Thoracic aorta (tissue), 2 donors: ENCODE measurements around the gene PPP3CA. TPM values are rescaled to one million over a fixed set of nuclear protein-coding genes. Genes with fewer than 3 reads are reported as not detected.

ENCODE experiments used
- ATAC-seq: fragments of 150-250 bp; one replicate; pipeline ENCODE4 v1.8.0; 2017; ENCODE audit warnings: low read depth; ENCODE audit not compliant: insufficient number of reproducible peaks, low FRiP score
- DNase-seq: peaks from one replicate; pipeline ENCODE4 v3.0.0-alpha.2; 2020; ENCODE audit warnings: low spot score
- H3K27ac ChIP-seq, 2 donors: fragments of 200-600 bp; sonication (generic); 1 replicate in 1 of 2; 2 replicates in 1 of 2; pipeline ENCODE4 v1.5.1; 2016; ENCODE audit warnings: mild to moderate bottlenecking in 2 of 2, moderate library complexity in 2 of 2
- H3K27me3 ChIP-seq: fragments of 200-600 bp; sonication (generic); replicated peaks from 2 replicates; pipeline ENCODE4 v1.6.0; 2016; ENCODE audit warnings: mild to moderate bottlenecking; ENCODE audit not compliant: insufficient read depth
- H3K36me3 ChIP-seq: fragments of 200-600 bp; sonication (generic); one replicate; pipeline ENCODE4 v1.5.1; 2016
- H3K4me1 ChIP-seq, 2 donors: fragments of 200-600 bp; sonication (generic); 1 replicate in 1 of 2; 2 replicates in 1 of 2; pipeline versions ENCODE4 v1.5.1 to v1.6.0; 2016; ENCODE audit warnings: low read depth in 2 of 2, mild to moderate bottlenecking in 1 of 2; ENCODE audit not compliant: control insufficient read depth in 1 of 2
- H3K4me3 ChIP-seq: fragments of 200-600 bp; sonication (generic); 2 replicates; pipeline ENCODE4 v1.5.1; 2016; ENCODE audit warnings: mild to moderate bottlenecking
- H3K9me3 ChIP-seq: fragments of 200-600 bp; sonication (generic); 2 replicates; pipeline ENCODE4 v1.5.1; 2016
- CTCF ChIP-seq: fragments of 200-600 bp; sonication (generic); IDR thresholded peaks from one replicate; pipeline ENCODE4 v1.5.1; 2019; ENCODE audit warnings: antibody characterized with exemption
- total RNA-seq, 2 donors: library from RNA; depleted of rRNA; stranded (reverse); fragments of >200 nt; gene quantifications; one replicate each; pipeline versions ENCODE4 v1.1.0 to v1.2.3, GENCODE V29; 2016

PPP3CA gene
- total RNA-seq, 2 donors from 2014 or later: 21.9 to 43.2 TPM

GRCh38 chr4:101068115-101068514 lies 279.2 kb downstream of the PPP3CA start:
- H3K27ac ChIP-seq: no peak overlapping the region
- peaks cover 0 to 11% of the 10 kb centered on the region in 2 donors for H3K4me1 ChIP-seq
- no peaks in the 10 kb centered on the region for H3K36me3 ChIP-seq
- no peaks in the 10 kb centered on the region for H3K27me3 ChIP-seq
- H3K9me3 ChIP-seq: no peaks in the 10 kb centered on the region
- no peak overlapping the region for H3K4me3 ChIP-seq
- no peak for DNase-seq
- no peak for TF ChIP-seq CTCF
- ATAC-seq: no peak

- no peaks in the 10 kb centered on the region for H3K9me3 ChIP-seq
Measured at GRCh38 chr4:101067383-101067782, 279.9 kb downstream of the PPP3CA start.

GRCh38 chr4:101066626-101067170 lies 280.6 kb downstream of the PPP3CA start:
- DNase-seq (no peak), ATAC-seq (no peak)
- Histone ChIP-seq H3K27ac (no peak overlapping the region), H3K9me3 (no peaks in the 10 kb centered on the region), H3K36me3 (no peaks in the 10 kb centered on the region), H3K27me3 (no peaks in the 10 kb centered on the region), H3K4me1 (peaks cover 0 to 6% of the 10 kb centered on the region in 2 donors), H3K4me3 (no peak overlapping the region)
- TF ChIP-seq CTCF: no peak

More at GRCh38 chr4:101067383-101067782, 279.9 kb downstream of the PPP3CA start:
- H3K27me3 ChIP-seq: no peaks in the 10 kb centered on the region
- ATAC-seq (no peak), DNase-seq (no peak)
- peaks cover 0 to 9% of the 10 kb centered on the region in 2 donors for H3K4me1 ChIP-seq
- H3K36me3 ChIP-seq: no peaks in the 10 kb centered on the region
- H3K27ac ChIP-seq: no peak overlapping the region
- H3K4me3 ChIP-seq: no peak overlapping the region
- no peak for TF ChIP-seq CTCF

- Histone ChIP-seq H3K36me3 (no peaks in the 10 kb centered on the region), H3K9me3 (no peaks in the 10 kb centered on the region), H3K27me3 (no peaks in the 10 kb centered on the region), H3K27ac (no peak overlapping the region), H3K4me1 (peaks cover 0 to 6% of the 10 kb centered on the region in 2 donors), H3K4me3 (no peak overlapping the region)
- ATAC-seq (no peak), DNase-seq (no peak)
- TF ChIP-seq CTCF: no peak
Measured at GRCh38 chr4:101065935-101066485, 281.3 kb downstream of the PPP3CA start.

GRCh38 chr4:101065346-101065745 lies 282.0 kb downstream of the PPP3CA start:
- no peaks in the 10 kb centered on the region for H3K36me3 ChIP-seq
- DNase-seq (no peak), ATAC-seq (no peak)
- TF ChIP-seq CTCF: no peak
- H3K27me3 ChIP-seq: no peaks in the 10 kb centered on the region
- no peak overlapping the region for H3K27ac ChIP-seq
- H3K9me3 ChIP-seq: no peaks in the 10 kb centered on the region
- no peak overlapping the region for H3K4me3 ChIP-seq
- H3K4me1 ChIP-seq: peaks cover 0 to 6% of the 10 kb centered on the region in 2 donors
